ENCODE results near the gene SPTBN1.

DNA sequence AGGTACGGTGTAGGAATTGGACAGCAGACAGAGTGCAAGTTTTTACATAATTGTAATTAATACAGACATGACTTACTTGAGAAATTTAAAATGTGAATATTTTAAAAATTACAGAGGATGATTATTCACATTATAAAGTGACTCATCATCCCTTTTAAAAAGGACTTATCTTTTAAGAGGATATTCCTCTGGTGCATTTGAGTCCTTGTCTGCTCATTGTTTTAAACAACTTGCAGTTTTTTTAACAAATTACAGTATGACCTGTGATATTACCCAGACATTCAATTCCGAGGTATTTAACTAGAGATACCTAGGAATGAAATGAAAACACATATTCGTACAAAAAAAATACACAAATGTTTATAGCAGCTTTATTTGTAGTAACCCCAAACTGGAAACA, 38.0 kb downstream of the SPTBN1 start:
- TF ChIP-seq, protein P1, sequence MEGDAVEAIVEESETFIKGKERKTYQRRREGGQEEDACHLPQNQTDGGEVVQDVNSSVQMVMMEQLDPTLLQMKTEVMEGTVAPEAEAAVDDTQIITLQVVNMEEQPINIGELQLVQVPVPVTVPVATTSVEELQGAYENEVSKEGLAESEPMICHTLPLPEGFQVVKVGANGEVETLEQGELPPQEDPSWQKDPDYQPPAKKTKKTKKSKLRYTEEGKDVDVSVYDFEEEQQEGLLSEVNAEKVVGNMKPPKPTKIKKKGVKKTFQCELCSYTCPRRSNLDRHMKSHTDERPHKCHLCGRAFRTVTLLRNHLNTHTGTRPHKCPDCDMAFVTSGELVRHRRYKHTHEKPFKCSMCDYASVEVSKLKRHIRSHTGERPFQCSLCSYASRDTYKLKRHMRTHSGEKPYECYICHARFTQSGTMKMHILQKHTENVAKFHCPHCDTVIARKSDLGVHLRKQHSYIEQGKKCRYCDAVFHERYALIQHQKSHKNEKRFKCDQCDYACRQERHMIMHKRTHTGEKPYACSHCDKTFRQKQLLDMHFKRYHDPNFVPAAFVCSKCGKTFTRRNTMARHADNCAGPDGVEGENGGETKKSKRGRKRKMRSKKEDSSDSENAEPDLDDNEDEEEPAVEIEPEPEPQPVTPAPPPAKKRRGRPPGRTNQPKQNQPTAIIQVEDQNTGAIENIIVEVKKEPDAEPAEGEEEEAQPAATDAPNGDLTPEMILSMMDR (conservative IDR thresholded peaks at IDR 0.05), result no peak
- no peak for TF ChIP-seq ZFX (IDR thresholded peaks at IDR 0.05)

Data from C4-2B (cell line).